Stimulated activated CD4-positive, alpha-beta T cell treated with anti-CD3 and anti-CD28 coated beads, Interleukin-1b, Interleukin-23, amount 100 ng/mL, for 24 hours (primary cell): ENCODE data around the gene UPK3A.

Experiments
- DNase-seq, 4 experiments: peaks; one replicate each; pipeline ENCODE4 v3.0.0-alpha.2; 2020; ENCODE audit warnings: low read depth in 4 of 4, low spot score in 1 of 4

The UPK3A gene

GRCh38 chr22:45284705-45285262 lies at the start of gene UPK3A:
TSS of gene UPK3A (plus strand) at chr22:45284949. CDS start at chr22:45285014, 65 bp downstream.
- DNase-seq: peak in 3 of 4 experiments; percentile 16 to 46 (median 40)

- no peak for DNase-seq
These were observed 49.5 kb upstream of the UPK3A start for GRCh38 chr22:45235101-45235777.

- no peak for DNase-seq
These were observed 48.9 kb upstream of the UPK3A start for GRCh38 chr22:45235851-45236342.

GRCh38 chr22:45237065-45237990 lies 47.4 kb upstream of the UPK3A start:
- DNase-seq: no peak

GRCh38 chr22:45238076-45238956 lies 46.4 kb upstream of the UPK3A start:
- DNase-seq: no peak

GRCh38 chr22:45238957-45239680 lies 45.6 kb upstream of the UPK3A start:
- DNase-seq: no peak

GRCh38 chr22:45239681-45240051 lies 45.1 kb upstream of the UPK3A start:
- DNase-seq: no peak

GRCh38 chr22:45240104-45240809 lies 44.5 kb upstream of the UPK3A start:
- DNase-seq: peak in 3 of 4 experiments; percentile 8 to 27 (median 18)

GRCh38 chr22:45240810-45241631 lies 43.7 kb upstream of the UPK3A start, which contains the start of gene KIAA0930:
TSS of gene KIAA0930 (minus strand) at chr22:45240894. CDS start at chr22:45240703, 191 bp downstream.
- peak; percentile 62 to 74 (median 68) for DNase-seq

GRCh38 chr22:45242778-45243191 lies 42.0 kb upstream of the UPK3A start:
- DNase-seq: no peak

- no peak for DNase-seq
These were observed 39.8 kb upstream of the UPK3A start for GRCh38 chr22:45244916-45245315.

- no peak for DNase-seq
These were observed 38.4 kb upstream of the UPK3A start for GRCh38 chr22:45246060-45246985.

- DNase-seq: no peak
These were observed 35.8 kb upstream of the UPK3A start for GRCh38 chr22:45248832-45249561.

GRCh38 chr22:45251825-45252224 lies 32.9 kb upstream of the UPK3A start:
- no peak for DNase-seq

GRCh38 chr22:45253039-45253641 lies 31.6 kb upstream of the UPK3A start:
- DNase-seq: no peak

GRCh38 chr22:45254388-45254787 lies 30.4 kb upstream of the UPK3A start:
- DNase-seq: no peak
